GM10248 (cell line): Measurements from ENCODE around the gene CAMK2D.

Source experiments
- CTCF ChIA-PET: fragments of 300-600 bp; sonication (Branson Sonifier 250); formaldehyde crosslinking; extraction: SDS; loops from one replicate; lab custom pipeline; 2021; ENCODE audit warnings: antibody characterized with exemption; lab: Yijun Ruan, JAX
- POLR2A ChIA-PET: fragments of 350-650 bp; sonication (Branson Sonifier 250); formaldehyde crosslinking; extraction: SDS; loops from one replicate; lab custom pipeline; 2020; ENCODE audit warnings: antibody characterized with exemption; lab: Yijun Ruan, JAX
- DNase-seq: peaks from one replicate; pipeline ENCODE4 v3.0.0; 2012; ENCODE audit errors: extremely low spot score
- CTCF ChIP-seq: IDR thresholded peaks from 2 replicates; pipeline ENCODE4 v1.5.1; 2012; ENCODE audit warnings: mild to moderate bottlenecking, low read depth; ENCODE audit errors: extremely low read depth, missing control alignments, control extremely low read depth

Gene CAMK2D

GRCh38 chr4:113602646-113603228, 158.8 kb downstream of the CAMK2D start:
- ChIA-PET POLR2A (no interaction called here), CTCF (interaction anchor here (1.0 kb wide), 2 partner anchors 12 to 35 kb away, joined by 3 read pairs; no protein-coding TSS in a partner anchor)
- no peak for TF ChIP-seq CTCF
- no peak for DNase-seq

- ChIA-PET POLR2A (no interaction called here), CTCF (no interaction called here)
- no peak for TF ChIP-seq CTCF
- no peak for DNase-seq
Measured at GRCh38 chr4:113601636-113602035, 159.9 kb downstream of the CAMK2D start.

GRCh38 chr4:113596396-113596795, 165.1 kb downstream of the CAMK2D start:
- ChIA-PET CTCF (interaction anchor here (1.1 to 4.9 kb wide), 2 partner anchors 12 to 48 kb away, joined by 8 to 28 read pairs; no protein-coding TSS in a partner anchor), POLR2A (no interaction called here)
- no peak for DNase-seq
- TF ChIP-seq CTCF = no peak

- ChIA-PET POLR2A (no interaction called here), CTCF (no interaction called here)
- TF ChIP-seq CTCF = no peak
Measured at GRCh38 chr4:113594231-113594556, 167.3 kb downstream of the CAMK2D start.

GRCh38 chr4:113593400-113594230, 167.9 kb downstream of the CAMK2D start:
- TF ChIP-seq CTCF = no peak
- ChIA-PET CTCF (interaction anchor here (1.5 kb wide), 1 partner anchor 10 kb away, joined by 5 read pairs; no protein-coding TSS in a partner anchor), POLR2A (interaction anchor here (0.5 kb wide), 1 partner anchor 134 kb away, joined by 4 read pairs; no protein-coding TSS in a partner anchor)
- DNase-seq = peak; percentile 10

More at GRCh38 chr4:113594231-113594556, 167.3 kb downstream of the CAMK2D start:
- no peak for DNase-seq

- TF ChIP-seq CTCF = no peak
- POLR2A ChIA-PET = no interaction called here
- DNase-seq = no peak
Measured at GRCh38 chr4:113591982-113592381, 169.6 kb downstream of the CAMK2D start.

More at GRCh38 chr4:113591982-113592381, 169.6 kb downstream of the CAMK2D start:
- CTCF ChIA-PET = interaction anchor here (1.1 to 2.0 kb wide), 5 partner anchors 8 to 24 kb away, joined by 3 to 5 read pairs (median 3); no protein-coding TSS in a partner anchor
